HepG2 (cell line): Measurements from ENCODE around the gene HECTD4. TPM values are rescaled to one million over a fixed set of nuclear protein-coding genes. Genes with fewer than 3 reads are reported as not detected.

Source experiments
- ATAC-seq: fragments of 200-7000 bp; cut with Tn5 transposase; 3 replicates; pipeline ENCODE4 v1.9.1; 2020; ENCODE audit warnings: mild to moderate bottlenecking, moderate library complexity
- BruUV-seq: library from RNA; stranded (reverse); fragments of 400-500 nt; replicated peaks from 2 replicates; lab custom pipeline; 2021; lab: Mats Ljungman, UMichigan
- CTCF ChIA-PET: fragments of 300-600 bp; formaldehyde crosslinking; extraction: SDS; loops from one replicate; lab custom pipeline; 2021; ENCODE audit warnings: low total read pairs, inconsistent platforms, low intra/inter-chr PET ratio; lab: Yijun Ruan, JAX
- POLR2A ChIA-PET: fragments of 350-600 bp; sonication (Branson Sonifier 250); formaldehyde crosslinking; loops from one replicate; lab custom pipeline; 2020; ENCODE audit warnings: antibody characterized with exemption, inconsistent platforms; lab: Yijun Ruan, JAX
- DNase-seq: peaks from one replicate; pipeline ENCODE4 v3.0.0-alpha.2; 2015; ENCODE audit warnings: low spot score
- FAIRE-seq: peaks from 3 replicates; lab custom pipeline; 2011; peaks lifted over from hg19 to GRCh38; lab: Jason Lieb, UNC
- H2AFZ ChIP-seq: one replicate; pipeline ENCODE4 v1.6.1; 2011; ENCODE audit warnings: low read length, inconsistent platforms
- H3K27ac ChIP-seq: fragments of 300-600 bp; 3 replicates; pipeline ENCODE4 v1.8.0; 2011; ENCODE audit warnings: mixed run types, mild to moderate bottlenecking, mixed read lengths, low read length, inconsistent platforms; ENCODE audit not compliant: insufficient read depth; ENCODE audit errors: extremely low read length
- H3K27me3 ChIP-seq, 2 experiments: fragments of 200-600 bp in 1 of 2; 2 replicates in 1 of 2; 3 replicates in 1 of 2; pipeline versions ENCODE4 v1.6.0 to v1.8.0; 2011; ENCODE audit warnings: low read length in 2 of 2, mild to moderate bottlenecking in 2 of 2, moderate library complexity in 2 of 2, inconsistent platforms in 1 of 2; ENCODE audit not compliant: insufficient read depth in 2 of 2, control insufficient read depth in 1 of 2
- H3K36me3 ChIP-seq, 2 experiments: fragments of 200-600 bp in 1 of 2; replicated peaks in 1 of 2; 2 replicates in 1 of 2; 3 replicates in 1 of 2; pipeline versions ENCODE4 v1.5.1 to v1.8.0; 2011; ENCODE audit warnings: low read length in 2 of 2, inconsistent platforms in 1 of 2; ENCODE audit not compliant: insufficient read depth in 2 of 2, control insufficient read depth in 1 of 2
- H3K4me1 ChIP-seq: 2 replicates; pipeline ENCODE4 v1.5.1; 2012; ENCODE audit warnings: low read length, inconsistent platforms; ENCODE audit not compliant: insufficient read depth
- H3K4me2 ChIP-seq: 2 replicates; pipeline ENCODE4 v1.6.0; 2011; ENCODE audit warnings: low read depth, low read length, inconsistent platforms
- H3K4me3 ChIP-seq, 3 experiments: fragments of 200-600 bp in 1 of 3; sonication (generic), shearing (Covaris generic) in 1 of 3; replicated peaks in 1 of 3; 2 replicates each; pipeline ENCODE4 v1.5.1; 2011 to 2016; ENCODE audit warnings: low read length in 3 of 3, inconsistent platforms in 2 of 3, low read depth in 2 of 3, mild to moderate bottlenecking in 2 of 3, control low read depth in 1 of 3, mixed read lengths in 1 of 3; ENCODE audit not compliant: insufficient read depth in 1 of 3
- H3K79me2 ChIP-seq: one replicate; pipeline ENCODE4 v1.6.1; 2011; ENCODE audit warnings: low read length, inconsistent platforms; ENCODE audit not compliant: insufficient read depth
- H3K9ac ChIP-seq: 2 replicates; pipeline ENCODE4 v1.6.0; 2011; ENCODE audit warnings: mild to moderate bottlenecking, low read depth, low read length, inconsistent platforms; ENCODE audit not compliant: insufficient read depth
- H3K9me3 ChIP-seq: 2 replicates; pipeline ENCODE4 v1.5.1; 2012; ENCODE audit warnings: mild to moderate bottlenecking, low read length
- H4K20me1 ChIP-seq: 2 replicates; pipeline ENCODE4 v1.6.0; 2011; ENCODE audit warnings: inconsistent platforms, mild to moderate bottlenecking, low read length, moderate library complexity; ENCODE audit not compliant: insufficient read depth
- CHD4 ChIP-seq: fragments of 200-600 bp; sonication (generic); IDR thresholded peaks from 2 replicates; pipeline ENCODE4 v1.7.0; 2017; ENCODE audit warnings: mild to moderate bottlenecking, low read length, borderline replicate concordance
- E2F2 ChIP-seq: sonication (generic); formaldehyde crosslinking; IDR thresholded peaks from 2 replicates; pipeline ENCODE4 v1.4.0; 2020; ENCODE audit warnings: missing genetic modification reagents, borderline replicate concordance
- EEA1 ChIP-seq: sonication (generic); formaldehyde crosslinking; IDR thresholded peaks from 2 replicates; pipeline ENCODE4 v1.5.1; 2020; ENCODE audit warnings: mild to moderate bottlenecking, missing genetic modification reagents, borderline replicate concordance
- HNRNPLL ChIP-seq: fragments of 200-400 bp; formaldehyde crosslinking; IDR thresholded peaks from 2 replicates; pipeline ENCODE4 v1.6.1; 2017; ENCODE audit warnings: mild to moderate bottlenecking, low read depth, low read length; ENCODE audit not compliant: poor library complexity, severe bottlenecking
- KDM4B ChIP-seq: sonication (generic); formaldehyde crosslinking; IDR thresholded peaks from 2 replicates; pipeline ENCODE4 v1.4.0; 2020; ENCODE audit warnings: missing genetic modification reagents
- MIER3 ChIP-seq: IDR thresholded peaks from 2 replicates; pipeline ENCODE4 v1.6.1; 2016; ENCODE audit warnings: missing compliant biosample characterization, borderline replicate concordance
- SNAPC2 ChIP-seq: sonication (generic); formaldehyde crosslinking; IDR thresholded peaks from 2 replicates; pipeline ENCODE4 v1.8.1; 2022; ENCODE audit warnings: mild to moderate bottlenecking, missing genetic modification reagents
- TCF7L2 ChIP-seq: IDR thresholded peaks from 2 replicates; pipeline ENCODE4 v1.6.1; 2011; ENCODE audit warnings: mild to moderate bottlenecking, low read depth, low read length, moderate library complexity
- TIGD3 ChIP-seq: sonication (generic); formaldehyde crosslinking; IDR thresholded peaks from 2 replicates; pipeline ENCODE4 v1.5.1; 2020; ENCODE audit warnings: mild to moderate bottlenecking, missing genetic modification reagents, borderline replicate concordance
- ZBTB33 ChIP-seq: sonication (generic); formaldehyde crosslinking; IDR thresholded peaks from 2 replicates; pipeline ENCODE4 v1.4.0; 2020; ENCODE audit warnings: missing genetic modification reagents
- ZNF407 ChIP-seq: sonication (generic); formaldehyde crosslinking; IDR thresholded peaks from one replicate; pipeline ENCODE4 v1.5.1; 2020; ENCODE audit warnings: mild to moderate bottlenecking, missing genetic modification reagents; ENCODE audit errors: not compliant biosample characterization
- ZNF775 ChIP-seq: sonication (generic); formaldehyde crosslinking; IDR thresholded peaks from 2 replicates; pipeline ENCODE4 v1.4.0; 2020; ENCODE audit warnings: missing genetic modification reagents, mild to moderate bottlenecking, moderate library complexity, borderline replicate concordance
- WGBS: methylation state at CpG from one replicate; pipeline ENCODE4 v1.1.6; 2017; ENCODE audit warnings: low lambda C conversion rate; 5-methylcytosine and 5-hydroxymethylcytosine counted together
- in situ Hi-C: cut with HindIII; loops from 2 replicates; pipeline ENCODE4 v1.10.0; 2017; ENCODE audit warnings: low pct_unique_long_range_greater_than_20kb; ENCODE audit not compliant: extremely low pct_ligation_motif_present
- intact Hi-C: fragments of 100-400 bp; cut with micrococcal nuclease; formaldehyde crosslinking; loops from one replicate; pipeline ENCODE4 v1.10.0; 2022; ENCODE audit not compliant: unreplicated experiment
- polyA plus RNA-seq, 8 experiments: library from polyadenylated mRNA; depleted of rRNA in 3 of 8; stranded (reverse) in 7 of 8; unstranded in 1 of 8; fragments of >200 nt; fragmentation: Illumina TruSeq in 4 of 8; extraction: Trizol in 4 of 8; gene quantifications; 2 replicates each; pipeline versions ENCODE4 v1.2.1 to v1.2.3, GENCODE V29; 2011 to 2016; ENCODE audit warnings: low read depth in 4 of 8, missing spikeins in 1 of 8, mixed read lengths in 1 of 8; ENCODE audit not compliant: insufficient read depth in 1 of 8
- total RNA-seq, 5 experiments: library from RNA; depleted of rRNA; stranded (reverse); fragments of >200 nt; fragmentation: Illumina TruSeq; extraction: Trizol; gene quantifications; 2 replicates each; pipeline ENCODE4 v1.2.3, GENCODE V29; 2016; ENCODE audit warnings: low read depth in 1 of 5

The HECTD4 gene
- total and polyA plus RNA-seq, 2 of the 13 experiments (the other 11 are each of a cell fraction or from before 2014, with no cell fraction given), result 9.0 to 11.4 TPM

GRCh38 chr12:112230136-112230535, 152.1 kb downstream of the HECTD4 start:
- H3K27me3 ChIP-seq, result no peaks in the 10 kb centered on the region
- H3K79me2 ChIP-seq, result no peaks in the 10 kb centered on the region
- ATAC-seq, result no peak
- peaks cover 15 to 61% of the 10 kb centered on the region in 2 experiments for H3K36me3 ChIP-seq
- ChIA-PET CTCF (no interaction called here), POLR2A (no interaction called here)
- no peaks in the 10 kb centered on the region for H4K20me1 ChIP-seq
- H3K27ac ChIP-seq, result no peak overlapping the region
- no peak overlapping the region for H3K4me3 ChIP-seq
- 98% methylated on average over 4 of the region's 4 CpGs for WGBS
- H3K4me2 ChIP-seq, result no peak overlapping the region
- no peaks in the 10 kb centered on the region for H3K4me1 ChIP-seq
- intact Hi-C loops, result no loop called here
- H2AFZ ChIP-seq, result no peak overlapping the region
- BruUV-seq, result no TSS peak
- no peaks in the 10 kb centered on the region for H3K9me3 ChIP-seq
- DNase-seq, result no peak
- in situ Hi-C loops, result no loop called here
- FAIRE-seq, result no peak
- no peak overlapping the region for H3K9ac ChIP-seq
- TF ChIP-seq EEA1 (CRISPR knock-in tag), result no peak
- TF ChIP-seq ZNF775 (CRISPR knock-in tag), result no peak
- TF ChIP-seq E2F2 (CRISPR knock-in tag), result no peak
- no peak for TF ChIP-seq SNAPC2 (CRISPR knock-in tag)
- no peak for TF ChIP-seq ZNF407 (CRISPR knock-in tag)
- TF ChIP-seq HNRNPLL, result no peak
- no peak for TF ChIP-seq TIGD3
- TF ChIP-seq KDM4B, result no peak
- no peak for TF ChIP-seq TCF7L2
- TF ChIP-seq ZBTB33 (CRISPR knock-in tag), result no peak
- TF ChIP-seq MIER3 (CRISPR knock-in tag), result no peak
- no peak for TF ChIP-seq CHD4
